ENCODE measurements around the gene UEVLD. TPM values are rescaled to one million over a fixed set of nuclear protein-coding genes. Genes with fewer than 3 reads are reported as not detected.

Gene UEVLD
- total and polyA plus RNA-seq, 4 experiments from 2014 or later: 9.1 to 10.7 (median 10.4) TPM

GRCh38 chr11:18521122-18521521 lies 67.4 kb downstream of the UEVLD start:
- Histone ChIP-seq H3K9me3 (ENCODE audit: control insufficient read depth in 1 of 2, low read length in 2 of 2) (no peaks in the 10 kb centered on the region), H3K4me1 (ENCODE audit: insufficient read depth, low read length) (peaks cover 28% of the 10 kb centered on the region), H3K4me3 (ENCODE audit: low read length in 2 of 2) (no peak overlapping the region), H3K36me3 (ENCODE audit: insufficient read depth, low read length) (peaks cover 6% of the 10 kb centered on the region), H3K27ac (ENCODE audit: low read depth, low read length) (no peak overlapping the region), H3K27me3 (ENCODE audit: insufficient read depth, low read length) (no peaks in the 10 kb centered on the region)
- H3K27me3 Mint-ChIP-seq: no peaks in the 10 kb centered on the region
- ChIA-PET POLR2A (ENCODE audit: partially characterized antibody) (interaction anchor here (0.8 to 2.8 kb wide), 2 partner anchors 26 to 126 kb away, joined by 3 to 7 read pairs; partner anchors contain the start of gene LDHA), CTCF (ENCODE audit: partially characterized antibody) (interaction anchor here (0.6 to 1.5 kb wide), 2 partner anchors 27 to 97 kb away, joined by 3 read pairs; no protein-coding TSS in a partner anchor)
- no peak for DNase-seq
- intact Hi-C loops (cut with micrococcal nuclease): no loop called here
- peaks cover 24 to 44% of the 10 kb centered on the region in 2 donors for H3K36me3 Mint-ChIP-seq
- H3K4me3 Mint-ChIP-seq: no peak overlapping the region
- peaks cover 27 to 53% (median 37%) of the 10 kb centered on the region in 4 donors for H3K4me1 Mint-ChIP-seq
- H3K27ac Mint-ChIP-seq: no peak overlapping the region
- no peaks in the 10 kb centered on the region for H3K9me3 Mint-ChIP-seq

DNA sequence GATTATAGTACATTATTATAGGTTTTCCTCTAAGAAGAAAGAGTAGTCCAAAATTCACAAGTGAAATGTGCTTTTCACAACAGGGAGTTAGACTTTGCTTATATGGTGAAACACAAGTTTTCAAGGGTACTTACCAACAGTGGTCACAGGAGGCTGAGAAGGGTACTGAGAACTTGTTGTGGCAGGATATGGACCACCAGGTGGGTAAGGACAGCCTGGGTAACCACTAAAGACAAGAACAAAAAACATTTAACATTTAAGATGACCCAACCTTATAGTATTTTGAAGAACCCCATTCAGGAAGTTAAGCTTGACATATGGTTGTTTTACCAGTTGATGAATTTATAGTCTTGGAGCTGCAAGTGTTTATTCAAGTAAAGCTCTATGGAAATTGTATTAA lies 86.2 kb downstream of the UEVLD start:
- Mint-ChIP-seq H3K27ac (peak overlapping the region in 1 of 7 donors; percentile 49), H3K36me3 (peaks cover 45 to 76% of the 10 kb centered on the region in 2 donors), H3K27me3 (no peaks in the 10 kb centered on the region), H3K4me1 (peaks cover 0 to 11% (median 9%) of the 10 kb centered on the region in 4 donors), H3K9me3 (peaks cover 0 to 2% (median 0%) of the 10 kb centered on the region in 8 donors), H3K4me3 (no peak overlapping the region)
- CTCF ChIA-PET (ENCODE audit: partially characterized antibody): no interaction called here
- Histone ChIP-seq H3K27me3 (ENCODE audit: insufficient read depth, low read length) (no peaks in the 10 kb centered on the region), H3K4me1 (ENCODE audit: insufficient read depth, low read length) (no peaks in the 10 kb centered on the region), H3K9me3 (ENCODE audit: control insufficient read depth in 1 of 2, low read length in 2 of 2) (no peaks in the 10 kb centered on the region), H3K27ac (ENCODE audit: low read depth, low read length) (no peak overlapping the region), H3K4me3 (ENCODE audit: low read length in 2 of 2) (no peak overlapping the region), H3K36me3 (ENCODE audit: insufficient read depth, low read length) (peaks cover 49% of the 10 kb centered on the region)
- no peak for DNase-seq
- POLR2A ChIA-PET (ENCODE audit: partially characterized antibody): no interaction called here
- intact Hi-C loops (cut with micrococcal nuclease): no loop called here

DNA sequence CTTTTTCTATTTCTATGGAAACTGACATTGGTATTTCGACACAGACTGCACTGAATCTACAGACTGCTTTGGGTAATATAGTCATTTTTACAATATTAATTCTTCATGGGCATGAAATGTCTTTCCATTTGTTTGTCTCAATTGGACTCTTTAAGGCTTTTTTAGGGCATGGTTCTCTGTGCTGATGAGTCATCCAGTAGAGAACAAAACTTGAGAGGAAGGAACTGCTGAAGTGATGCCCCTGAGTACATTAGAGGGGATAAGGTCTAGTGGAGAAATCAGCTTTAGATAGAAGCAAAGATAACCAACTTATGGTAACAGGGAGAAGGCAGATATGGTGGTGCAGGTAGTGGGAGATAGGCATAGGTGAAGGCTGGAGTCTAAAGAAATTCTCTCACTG lies 86.9 kb downstream of the UEVLD start:
- Mint-ChIP-seq H3K9me3 (peaks cover 0 to 2% (median 0%) of the 10 kb centered on the region in 8 donors), H3K27ac (peak overlapping the region in 3 of 7 donors; percentile 11 to 38 (median 22)), H3K36me3 (peaks cover 43 to 76% of the 10 kb centered on the region in 2 donors), H3K27me3 (no peaks in the 10 kb centered on the region), H3K4me1 (peaks cover 0 to 14% (median 9%) of the 10 kb centered on the region in 4 donors), H3K4me3 (no peak overlapping the region)
- no peaks in the 10 kb centered on the region for H3K27me3 ChIP-seq (ENCODE audit: insufficient read depth, low read length)
- ChIA-PET POLR2A (ENCODE audit: partially characterized antibody) (interaction anchor here (0.6 kb wide), 1 partner anchor 25 kb away, joined by 3 read pairs; the partner anchor contains the start of gene TSG101), CTCF (ENCODE audit: partially characterized antibody) (no interaction called here)
- DNase-seq: no peak
- H3K9me3 ChIP-seq (ENCODE audit: control insufficient read depth in 1 of 2, low read length in 2 of 2): no peaks in the 10 kb centered on the region
- no peaks in the 10 kb centered on the region for H3K4me1 ChIP-seq (ENCODE audit: insufficient read depth, low read length)
- no peak overlapping the region for H3K4me3 ChIP-seq (ENCODE audit: low read length in 2 of 2)
- H3K27ac ChIP-seq (ENCODE audit: low read depth, low read length): no peak overlapping the region
- intact Hi-C loops (cut with micrococcal nuclease): no loop called here
- peaks cover 49% of the 10 kb centered on the region for H3K36me3 ChIP-seq (ENCODE audit: insufficient read depth, low read length)

- Histone ChIP-seq H3K9me3 (ENCODE audit: control insufficient read depth in 1 of 2, low read length in 2 of 2) (no peaks in the 10 kb centered on the region), H3K27ac (ENCODE audit: low read depth, low read length) (no peak overlapping the region)
- peaks cover 34 to 81% of the 10 kb centered on the region in 2 donors for H3K36me3 Mint-ChIP-seq
Observed at GRCh38 chr11:18498039-18498438, 90.5 kb downstream of the UEVLD start.

GRCh38 chr11:18495703-18496102 lies 92.8 kb downstream of the UEVLD start:
- DNase-seq: no peak
- CTCF ChIA-PET (ENCODE audit: partially characterized antibody): interaction anchor here (0.7 to 2.5 kb wide), 2 partner anchors 8 to 252 kb away, joined by 4 to 6 read pairs; no protein-coding TSS in a partner anchor
- POLR2A ChIA-PET (ENCODE audit: partially characterized antibody): interaction anchor here (1.1 kb wide), 1 partner anchor 11 kb away, joined by 3 read pairs; no protein-coding TSS in a partner anchor
- no peak overlapping the region for H3K4me3 ChIP-seq (ENCODE audit: low read length in 2 of 2)
- Mint-ChIP-seq H3K9me3 (no peaks in the 10 kb centered on the region), H3K4me3 (no peak overlapping the region), H3K4me1 (peaks cover 0 to 19% (median 10%) of the 10 kb centered on the region in 4 donors), H3K36me3 (peaks cover 23 to 73% of the 10 kb centered on the region in 2 donors), H3K27ac (peak overlapping the region in 3 of 7 donors; percentile 24 to 66 (median 48)), H3K27me3 (no peaks in the 10 kb centered on the region)
- H3K36me3 ChIP-seq (ENCODE audit: insufficient read depth, low read length): peaks cover 26% of the 10 kb centered on the region
- H3K9me3 ChIP-seq (ENCODE audit: control insufficient read depth in 1 of 2, low read length in 2 of 2): no peaks in the 10 kb centered on the region
- H3K4me1 ChIP-seq (ENCODE audit: insufficient read depth, low read length): no peaks in the 10 kb centered on the region
- no peaks in the 10 kb centered on the region for H3K27me3 ChIP-seq (ENCODE audit: insufficient read depth, low read length)
- intact Hi-C loops (cut with micrococcal nuclease): loop anchor here (10.0 kb wide), 1 partner anchor 91 kb away; no protein-coding TSS in a partner anchor
- H3K27ac ChIP-seq (ENCODE audit: low read depth, low read length): no peak overlapping the region

More at GRCh38 chr11:18498039-18498438, 90.5 kb downstream of the UEVLD start:
- no peaks in the 10 kb centered on the region for H3K27me3 ChIP-seq (ENCODE audit: insufficient read depth, low read length)
- intact Hi-C loops (cut with micrococcal nuclease): loop anchor here (10.0 kb wide), 1 partner anchor 93 kb away; no protein-coding TSS in a partner anchor
- DNase-seq: no peak
- H3K4me1 ChIP-seq (ENCODE audit: insufficient read depth, low read length): no peaks in the 10 kb centered on the region
- Mint-ChIP-seq H3K4me1 (peaks cover 0 to 19% (median 10%) of the 10 kb centered on the region in 4 donors), H3K4me3 (no peak overlapping the region), H3K27me3 (no peaks in the 10 kb centered on the region), H3K27ac (peak overlapping the region in 4 of 7 donors; percentile 4 to 66 (median 39)), H3K9me3 (peaks cover 0 to 2% (median 0%) of the 10 kb centered on the region in 8 donors)
- ChIA-PET CTCF (ENCODE audit: partially characterized antibody) (no interaction called here), POLR2A (ENCODE audit: partially characterized antibody) (no interaction called here)
- peaks cover 32% of the 10 kb centered on the region for H3K36me3 ChIP-seq (ENCODE audit: insufficient read depth, low read length)
- no peak overlapping the region for H3K4me3 ChIP-seq (ENCODE audit: low read length in 2 of 2)

DNA sequence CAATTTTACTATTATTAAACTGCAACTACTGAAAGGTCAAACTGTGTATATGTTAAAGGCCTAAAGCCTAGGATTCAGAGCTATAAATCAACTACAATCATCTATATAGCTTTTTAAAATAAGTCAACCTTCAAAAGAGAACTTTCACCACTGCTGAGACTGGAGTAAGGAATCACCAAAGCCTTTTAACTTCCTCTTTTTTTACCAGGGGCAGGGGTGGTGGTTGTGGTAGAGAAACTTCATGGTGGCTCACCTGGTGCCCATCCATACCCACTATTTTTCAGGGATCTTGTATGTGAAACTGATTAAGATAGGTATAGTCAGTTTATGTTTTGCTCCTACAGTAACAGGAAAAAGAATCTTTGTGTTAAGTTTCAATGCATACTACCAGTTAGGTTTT lies 93.3 kb downstream of the UEVLD start:
- H3K36me3 Mint-ChIP-seq: peaks cover 27 to 73% of the 10 kb centered on the region in 2 donors
- H3K4me3 Mint-ChIP-seq: no peak overlapping the region
- Histone ChIP-seq H3K4me3 (ENCODE audit: low read length in 2 of 2) (no peak overlapping the region), H3K36me3 (ENCODE audit: insufficient read depth, low read length) (peaks cover 26% of the 10 kb centered on the region), H3K27me3 (ENCODE audit: insufficient read depth, low read length) (no peaks in the 10 kb centered on the region), H3K4me1 (ENCODE audit: insufficient read depth, low read length) (no peaks in the 10 kb centered on the region), H3K9me3 (ENCODE audit: control insufficient read depth in 1 of 2, low read length in 2 of 2) (no peaks in the 10 kb centered on the region), H3K27ac (ENCODE audit: low read depth, low read length) (no peak overlapping the region)
- H3K4me1 Mint-ChIP-seq: peaks cover 0 to 19% (median 10%) of the 10 kb centered on the region in 4 donors
- intact Hi-C loops (cut with micrococcal nuclease): loop anchor here (10.0 kb wide), 1 partner anchor 90 kb away; no protein-coding TSS in a partner anchor
- peak overlapping the region in 5 of 7 donors; percentile 24 to 66 (median 43) for H3K27ac Mint-ChIP-seq
- no peaks in the 10 kb centered on the region for H3K27me3 Mint-ChIP-seq
- H3K9me3 Mint-ChIP-seq: no peaks in the 10 kb centered on the region
- ChIA-PET POLR2A (ENCODE audit: partially characterized antibody) (interaction anchor here (0.6 to 1.1 kb wide), 2 partner anchors 11 to 173 kb away, joined by 3 to 4 read pairs; partner anchors contain the start of genes GTF2H1 and HPS5), CTCF (ENCODE audit: partially characterized antibody) (interaction anchor here (0.7 to 2.5 kb wide), 4 partner anchors 9 to 251 kb away, joined by 3 to 6 read pairs (median 4); no protein-coding TSS in a partner anchor)
- no peak for DNase-seq

DNA sequence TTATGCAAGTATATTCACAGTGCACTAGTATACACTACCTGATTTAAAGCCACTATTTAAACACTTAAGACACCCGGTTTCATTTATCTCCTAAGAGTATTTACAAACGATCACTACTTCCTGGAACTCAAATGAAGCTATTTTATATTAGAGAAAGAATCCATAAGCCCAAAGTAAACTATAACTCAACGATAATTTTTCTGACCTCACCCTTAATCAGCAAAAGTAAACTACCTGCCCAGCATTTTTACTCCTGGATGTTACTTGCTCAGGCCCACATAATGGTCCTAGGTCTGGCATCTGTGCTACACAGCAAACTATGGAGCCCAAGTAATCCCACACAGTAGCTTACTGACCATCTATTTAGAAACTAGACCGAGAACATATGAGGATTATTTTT lies 95.2 kb downstream of the UEVLD start:
- Mint-ChIP-seq H3K4me1 (peaks cover 0 to 10% (median 3%) of the 10 kb centered on the region in 4 donors), H3K36me3 (peaks cover 22 to 77% of the 10 kb centered on the region in 2 donors), H3K4me3 (no peak overlapping the region), H3K9me3 (no peaks in the 10 kb centered on the region), H3K27me3 (no peaks in the 10 kb centered on the region), H3K27ac (peak overlapping the region in 1 of 7 donors; percentile 23)
- ChIA-PET POLR2A (ENCODE audit: partially characterized antibody) (interaction anchor here (0.7 kb wide), 1 partner anchor 21 kb away, joined by 3 read pairs; no protein-coding TSS in a partner anchor), CTCF (ENCODE audit: partially characterized antibody) (interaction anchor here (1.1 to 2.5 kb wide), 2 partner anchors 28 to 250 kb away, joined by 3 to 6 read pairs; no protein-coding TSS in a partner anchor)
- intact Hi-C loops (cut with micrococcal nuclease): loop anchor here (10.0 kb wide), 1 partner anchor 89 kb away; no protein-coding TSS in a partner anchor
- Histone ChIP-seq H3K36me3 (ENCODE audit: insufficient read depth, low read length) (peaks cover 17% of the 10 kb centered on the region), H3K4me1 (ENCODE audit: insufficient read depth, low read length) (no peaks in the 10 kb centered on the region), H3K9me3 (ENCODE audit: control insufficient read depth in 1 of 2, low read length in 2 of 2) (no peaks in the 10 kb centered on the region), H3K27ac (ENCODE audit: low read depth, low read length) (no peak overlapping the region), H3K4me3 (ENCODE audit: low read length in 2 of 2) (no peak overlapping the region), H3K27me3 (ENCODE audit: insufficient read depth, low read length) (no peaks in the 10 kb centered on the region)
- no peak for DNase-seq
